H1 (cell line): ENCODE data around the gene LYAR. TPM values are rescaled to one million over a fixed set of nuclear protein-coding genes. Genes with fewer than 3 reads are reported as not detected.

Source experiments
- BRCA1 ChIP-seq: IDR thresholded peaks from 2 replicates; pipeline ENCODE4 v1.6.1; 2012; ENCODE audit warnings: low read depth, low read length, improper control_type of control experiment
- CEBPB ChIP-seq: IDR thresholded peaks from 2 replicates; pipeline ENCODE4 v1.6.1; 2012; ENCODE audit warnings: low read depth, low read length
- CHD1 ChIP-seq: IDR thresholded peaks from 2 replicates; pipeline ENCODE4 v1.6.1; 2012; ENCODE audit warnings: low read depth, low read length, improper control_type of control experiment
- GTF2F1 ChIP-seq: IDR thresholded peaks from 2 replicates; pipeline ENCODE4 v1.6.1; 2012; ENCODE audit warnings: low read depth, low read length, improper control_type of control experiment, borderline replicate concordance
- JUN ChIP-seq: IDR thresholded peaks from 2 replicates; pipeline ENCODE4 v1.6.1; 2011; ENCODE audit warnings: low read depth, mild to moderate bottlenecking, improper control_type of control experiment, low read length
- NRF1 ChIP-seq: IDR thresholded peaks from 2 replicates; pipeline ENCODE4 v1.6.1; 2011; ENCODE audit warnings: mild to moderate bottlenecking, low read depth, low read length, improper control_type of control experiment
- RAD21 ChIP-seq, 2 experiments: IDR thresholded peaks in 1 of 2; conservative IDR thresholded peaks in 1 of 2; 2 replicates each; pipeline ENCODE4 v1.6.1; 2011; ENCODE audit warnings: low read depth in 2 of 2, low read length in 2 of 2, improper control_type of control experiment in 1 of 2, inconsistent platforms in 1 of 2, mild to moderate bottlenecking in 1 of 2, moderate library complexity in 1 of 2
- SAP30 ChIP-seq: fragments of 300-600 bp; sonication (generic); IDR thresholded peaks from 2 replicates; pipeline ENCODE4 v1.7.1; 2012; ENCODE audit warnings: low read length, moderate library complexity, mild to moderate bottlenecking, inconsistent platforms; ENCODE audit not compliant: insufficient read depth, insufficient replicate concordance
- SP4 ChIP-seq: IDR thresholded peaks from 2 replicates; pipeline ENCODE4 v1.6.1; 2012; ENCODE audit warnings: low read length, inconsistent platforms
- TAF7 ChIP-seq: optimal IDR thresholded peaks from 2 replicates; pipeline ENCODE3; 2011; ENCODE audit warnings: low read depth, mild to moderate bottlenecking, inconsistent platforms, low read length, moderate library complexity, borderline replicate concordance
- polyA plus RNA-seq, 7 experiments: library from polyadenylated mRNA; depleted of rRNA in 3 of 7; stranded (reverse) in 5 of 7; unstranded in 2 of 7; fragments of >200 nt in 5 of 7; fragments of 200-250 nt in 2 of 7; gene quantifications; 1 replicate in 5 of 7; 2 replicates in 1 of 7; 4 replicates in 1 of 7; pipeline versions ENCODE4 v1.2.1 to v1.2.3, GENCODE V29; 2011 to 2013; ENCODE audit warnings: missing spikeins in 2 of 7, mixed read lengths in 2 of 7
- total RNA-seq: library from RNA; stranded (reverse); fragmentation: NEBNext Ultra II Directional; extraction: Animal tissue kit (Norgen Biotek cat#: 25700); gene quantifications from 2 replicates; pipeline ENCODE4 v1.2.1, GENCODE V29; 2021
- TF ChIP-seq, protein P1 (sequence below): fragments of 300-600 bp; sonication (generic); IDR thresholded peaks from 2 replicates; pipeline ENCODE4 v1.7.1; 2012; ENCODE audit warnings: low read length, moderate library complexity, mild to moderate bottlenecking, inconsistent platforms; ENCODE audit not compliant: insufficient replicate concordance

Gene LYAR
- total and polyA plus RNA-seq, 2 of the 8 experiments (the other 6 are each of a cell fraction or from before 2014, with no cell fraction given) = 6.5 to 46.9 TPM

DNA sequence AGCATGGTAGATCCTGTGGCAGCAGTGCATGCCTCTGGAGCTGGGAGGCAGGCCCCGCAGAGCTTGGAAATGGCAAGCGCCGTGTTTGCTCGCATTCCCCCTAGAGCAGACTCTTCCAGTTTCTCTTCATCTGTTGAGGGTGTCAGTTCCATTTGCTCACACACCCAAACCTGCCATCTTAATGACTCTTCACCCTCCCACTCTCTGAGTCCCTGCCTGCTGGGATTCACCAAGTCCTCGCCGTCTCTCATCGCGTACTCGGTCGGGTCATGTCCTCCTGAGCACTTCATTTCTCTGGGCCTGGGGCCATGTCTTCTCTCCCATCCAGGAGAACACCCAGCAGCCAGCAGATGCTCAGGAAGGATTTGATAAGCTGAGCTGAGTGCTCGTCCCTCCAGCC lies 17.0 kb upstream of the LYAR start (continued):
- TF ChIP-seq, protein P1, sequence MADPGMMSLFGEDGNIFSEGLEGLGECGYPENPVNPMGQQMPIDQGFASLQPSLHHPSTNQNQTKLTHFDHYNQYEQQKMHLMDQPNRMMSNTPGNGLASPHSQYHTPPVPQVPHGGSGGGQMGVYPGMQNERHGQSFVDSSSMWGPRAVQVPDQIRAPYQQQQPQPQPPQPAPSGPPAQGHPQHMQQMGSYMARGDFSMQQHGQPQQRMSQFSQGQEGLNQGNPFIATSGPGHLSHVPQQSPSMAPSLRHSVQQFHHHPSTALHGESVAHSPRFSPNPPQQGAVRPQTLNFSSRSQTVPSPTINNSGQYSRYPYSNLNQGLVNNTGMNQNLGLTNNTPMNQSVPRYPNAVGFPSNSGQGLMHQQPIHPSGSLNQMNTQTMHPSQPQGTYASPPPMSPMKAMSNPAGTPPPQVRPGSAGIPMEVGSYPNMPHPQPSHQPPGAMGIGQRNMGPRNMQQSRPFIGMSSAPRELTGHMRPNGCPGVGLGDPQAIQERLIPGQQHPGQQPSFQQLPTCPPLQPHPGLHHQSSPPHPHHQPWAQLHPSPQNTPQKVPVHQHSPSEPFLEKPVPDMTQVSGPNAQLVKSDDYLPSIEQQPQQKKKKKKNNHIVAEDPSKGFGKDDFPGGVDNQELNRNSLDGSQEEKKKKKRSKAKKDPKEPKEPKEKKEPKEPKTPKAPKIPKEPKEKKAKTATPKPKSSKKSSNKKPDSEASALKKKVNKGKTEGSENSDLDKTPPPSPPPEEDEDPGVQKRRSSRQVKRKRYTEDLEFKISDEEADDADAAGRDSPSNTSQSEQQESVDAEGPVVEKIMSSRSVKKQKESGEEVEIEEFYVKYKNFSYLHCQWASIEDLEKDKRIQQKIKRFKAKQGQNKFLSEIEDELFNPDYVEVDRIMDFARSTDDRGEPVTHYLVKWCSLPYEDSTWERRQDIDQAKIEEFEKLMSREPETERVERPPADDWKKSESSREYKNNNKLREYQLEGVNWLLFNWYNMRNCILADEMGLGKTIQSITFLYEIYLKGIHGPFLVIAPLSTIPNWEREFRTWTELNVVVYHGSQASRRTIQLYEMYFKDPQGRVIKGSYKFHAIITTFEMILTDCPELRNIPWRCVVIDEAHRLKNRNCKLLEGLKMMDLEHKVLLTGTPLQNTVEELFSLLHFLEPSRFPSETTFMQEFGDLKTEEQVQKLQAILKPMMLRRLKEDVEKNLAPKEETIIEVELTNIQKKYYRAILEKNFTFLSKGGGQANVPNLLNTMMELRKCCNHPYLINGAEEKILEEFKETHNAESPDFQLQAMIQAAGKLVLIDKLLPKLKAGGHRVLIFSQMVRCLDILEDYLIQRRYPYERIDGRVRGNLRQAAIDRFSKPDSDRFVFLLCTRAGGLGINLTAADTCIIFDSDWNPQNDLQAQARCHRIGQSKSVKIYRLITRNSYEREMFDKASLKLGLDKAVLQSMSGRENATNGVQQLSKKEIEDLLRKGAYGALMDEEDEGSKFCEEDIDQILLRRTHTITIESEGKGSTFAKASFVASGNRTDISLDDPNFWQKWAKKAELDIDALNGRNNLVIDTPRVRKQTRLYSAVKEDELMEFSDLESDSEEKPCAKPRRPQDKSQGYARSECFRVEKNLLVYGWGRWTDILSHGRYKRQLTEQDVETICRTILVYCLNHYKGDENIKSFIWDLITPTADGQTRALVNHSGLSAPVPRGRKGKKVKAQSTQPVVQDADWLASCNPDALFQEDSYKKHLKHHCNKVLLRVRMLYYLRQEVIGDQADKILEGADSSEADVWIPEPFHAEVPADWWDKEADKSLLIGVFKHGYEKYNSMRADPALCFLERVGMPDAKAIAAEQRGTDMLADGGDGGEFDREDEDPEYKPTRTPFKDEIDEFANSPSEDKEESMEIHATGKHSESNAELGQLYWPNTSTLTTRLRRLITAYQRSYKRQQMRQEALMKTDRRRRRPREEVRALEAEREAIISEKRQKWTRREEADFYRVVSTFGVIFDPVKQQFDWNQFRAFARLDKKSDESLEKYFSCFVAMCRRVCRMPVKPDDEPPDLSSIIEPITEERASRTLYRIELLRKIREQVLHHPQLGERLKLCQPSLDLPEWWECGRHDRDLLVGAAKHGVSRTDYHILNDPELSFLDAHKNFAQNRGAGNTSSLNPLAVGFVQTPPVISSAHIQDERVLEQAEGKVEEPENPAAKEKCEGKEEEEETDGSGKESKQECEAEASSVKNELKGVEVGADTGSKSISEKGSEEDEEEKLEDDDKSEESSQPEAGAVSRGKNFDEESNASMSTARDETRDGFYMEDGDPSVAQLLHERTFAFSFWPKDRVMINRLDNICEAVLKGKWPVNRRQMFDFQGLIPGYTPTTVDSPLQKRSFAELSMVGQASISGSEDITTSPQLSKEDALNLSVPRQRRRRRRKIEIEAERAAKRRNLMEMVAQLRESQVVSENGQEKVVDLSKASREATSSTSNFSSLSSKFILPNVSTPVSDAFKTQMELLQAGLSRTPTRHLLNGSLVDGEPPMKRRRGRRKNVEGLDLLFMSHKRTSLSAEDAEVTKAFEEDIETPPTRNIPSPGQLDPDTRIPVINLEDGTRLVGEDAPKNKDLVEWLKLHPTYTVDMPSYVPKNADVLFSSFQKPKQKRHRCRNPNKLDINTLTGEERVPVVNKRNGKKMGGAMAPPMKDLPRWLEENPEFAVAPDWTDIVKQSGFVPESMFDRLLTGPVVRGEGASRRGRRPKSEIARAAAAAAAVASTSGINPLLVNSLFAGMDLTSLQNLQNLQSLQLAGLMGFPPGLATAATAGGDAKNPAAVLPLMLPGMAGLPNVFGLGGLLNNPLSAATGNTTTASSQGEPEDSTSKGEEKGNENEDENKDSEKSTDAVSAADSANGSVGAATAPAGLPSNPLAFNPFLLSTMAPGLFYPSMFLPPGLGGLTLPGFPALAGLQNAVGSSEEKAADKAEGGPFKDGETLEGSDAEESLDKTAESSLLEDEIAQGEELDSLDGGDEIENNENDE = no peak
- no peak for TF ChIP-seq JUN
- no peak for TF ChIP-seq TAF7
- TF ChIP-seq CHD1 = no peak
- no peak for TF ChIP-seq SAP30
- no peak for TF ChIP-seq NRF1
- TF ChIP-seq CEBPB = no peak
- TF ChIP-seq SP4 = no peak
- TF ChIP-seq BRCA1 = no peak
- no peak for TF ChIP-seq RAD21 (IDR thresholded peaks at IDR 0.05 in 1 of 2, conservative IDR thresholded peaks at IDR 0.05 in 1 of 2; ENCODE audit: low read depth in 2 of 2, low read length in 2 of 2)
- TF ChIP-seq GTF2F1 = no peak
